Keratinocyte (primary cell): Measurements from ENCODE around the gene ZC2HC1B. TPM values are rescaled to one million over a fixed set of nuclear protein-coding genes. Genes with fewer than 3 reads are reported as not detected.

Experiments
- DNase-seq: peaks from one replicate; pipeline ENCODE4 v3.0.0-alpha.2; 2011; ENCODE audit warnings: low read depth, missing footprints, low spot score
- FAIRE-seq: peaks from 2 replicates; lab custom pipeline; 2011; peaks lifted over from hg19 to GRCh38; lab: Jason Lieb, UNC
- H2AFZ ChIP-seq: 2 replicates; pipeline ENCODE4 v1.6.0; 2012; ENCODE audit warnings: low read length, control low read depth, inconsistent platforms; ENCODE audit not compliant: control insufficient read depth
- H3K27ac ChIP-seq: 2 replicates; pipeline ENCODE4 v1.5.1; 2011; ENCODE audit warnings: low read length; ENCODE audit not compliant: control insufficient read depth, insufficient read depth
- H3K27me3 ChIP-seq: 3 replicates; pipeline ENCODE4 v1.6.0; 2011; ENCODE audit warnings: low read length; ENCODE audit not compliant: control insufficient read depth, insufficient read depth; ENCODE audit errors: extremely low read depth
- H3K36me3 ChIP-seq, 2 experiments: 2 replicates in 1 of 2; 3 replicates in 1 of 2; pipeline ENCODE4 v1.5.1; 2011; ENCODE audit warnings: low read length in 2 of 2, mild to moderate bottlenecking in 1 of 2; ENCODE audit not compliant: control insufficient read depth in 2 of 2, insufficient read depth in 2 of 2; ENCODE audit errors: extremely low read depth in 1 of 2
- H3K4me1 ChIP-seq: 3 replicates; pipeline ENCODE4 v1.5.1; 2011; ENCODE audit warnings: low read length; ENCODE audit not compliant: control insufficient read depth, insufficient read depth; ENCODE audit errors: extremely low read depth
- H3K4me2 ChIP-seq: 3 replicates; pipeline ENCODE4 v1.6.0; 2011; ENCODE audit warnings: low read depth, low read length; ENCODE audit not compliant: control insufficient read depth, insufficient read depth; ENCODE audit errors: extremely low read depth
- H3K4me3 ChIP-seq, 3 experiments: fragments of 200-600 bp in 1 of 3; sonication (generic) in 1 of 3; 2 replicates in 2 of 3; 3 replicates in 1 of 3; pipeline ENCODE4 v1.5.1; 2011 to 2016; ENCODE audit warnings: low read length in 3 of 3, mild to moderate bottlenecking in 3 of 3, control low read depth in 2 of 3, inconsistent platforms in 1 of 3, low read depth in 1 of 3, mixed read lengths in 1 of 3, mixed run types in 1 of 3, moderate library complexity in 1 of 3; ENCODE audit not compliant: control insufficient read depth in 2 of 3, insufficient read depth in 2 of 3; ENCODE audit errors: extremely low read depth in 1 of 3
- H3K79me2 ChIP-seq: 2 replicates; pipeline ENCODE4 v1.6.0; 2012; ENCODE audit warnings: low read length; ENCODE audit not compliant: control insufficient read depth, insufficient read depth
- H3K9ac ChIP-seq: 3 replicates; pipeline ENCODE4 v1.6.0; 2011; ENCODE audit warnings: low read length; ENCODE audit not compliant: control insufficient read depth, insufficient read depth; ENCODE audit errors: extremely low read depth
- H3K9me1 ChIP-seq: 3 replicates; pipeline ENCODE4 v1.6.0; 2011; ENCODE audit warnings: low read length; ENCODE audit not compliant: control insufficient read depth, insufficient read depth; ENCODE audit errors: extremely low read depth
- H3K9me3 ChIP-seq: 2 replicates; pipeline ENCODE4 v1.5.1; 2012; ENCODE audit warnings: low read depth, low read length; ENCODE audit not compliant: control insufficient read depth
- H4K20me1 ChIP-seq: 3 replicates; pipeline ENCODE4 v1.6.0; 2011; ENCODE audit warnings: low read length; ENCODE audit not compliant: control insufficient read depth, insufficient read depth; ENCODE audit errors: extremely low read depth
- CTCF ChIP-seq, 3 experiments: IDR thresholded peaks in 1 of 3; conservative IDR thresholded peaks in 1 of 3; optimal IDR thresholded peaks in 1 of 3; 2 replicates in 2 of 3; 3 replicates in 1 of 3; pipeline versions ENCODE3 to v1.5.1; 2011; ENCODE audit warnings: low read length in 3 of 3, mild to moderate bottlenecking in 3 of 3, moderate library complexity in 2 of 3, control low read depth in 1 of 3, inconsistent platforms in 1 of 3; ENCODE audit not compliant: insufficient read depth in 2 of 3; ENCODE audit errors: extremely low read depth in 1 of 3
- EZH2 ChIP-seq: IDR thresholded peaks from one replicate; pipeline ENCODE4 v1.6.1; 2012; ENCODE audit warnings: inconsistent platforms, mild to moderate bottlenecking, low read length, moderate library complexity
- dilution Hi-C: fragments of 300-500 bp; cut with MboI; formaldehyde crosslinking; loops from one replicate; pipeline ENCODE4 v1.7.0; 2020; ENCODE audit warnings: low sequenced_read_pairs; ENCODE audit not compliant: extremely low pct_ligation_motif_present
- polyA plus RNA-seq, 5 experiments: library from polyadenylated mRNA; depleted of rRNA in 3 of 5; stranded (reverse) in 3 of 5; stranded (forward) in 1 of 5; unstranded in 1 of 5; fragments of >200 nt; gene quantifications; 1 replicate in 1 of 5; 2 replicates in 3 of 5; 3 replicates in 1 of 5; pipeline versions ENCODE4 v1.2.1 to v1.2.3, GENCODE V29; 2011 to 2012; ENCODE audit warnings: missing spikeins in 2 of 5, low read depth in 1 of 5, low replicate concordance in 1 of 5

Gene ZC2HC1B
- polyA plus RNA-seq, 1 donor (not counting 4 experiments of a cell fraction or from before 2014, with no cell fraction given) = not detected

- H2AFZ ChIP-seq = no peak overlapping the region
- no peak overlapping the region for H3K27ac ChIP-seq
- H3K4me1 ChIP-seq = no peaks in the 10 kb centered on the region
- H3K36me3 ChIP-seq = no peaks in the 10 kb centered on the region
- dilution Hi-C loops = no loop called here
- H3K79me2 ChIP-seq = no peaks in the 10 kb centered on the region
- H3K9me3 ChIP-seq = no peaks in the 10 kb centered on the region
- no peaks in the 10 kb centered on the region for H4K20me1 ChIP-seq
- no peak overlapping the region for H3K4me2 ChIP-seq
- no peak for TF ChIP-seq CTCF (optimal IDR thresholded peaks at IDR 0.05 in 1 of 3, IDR thresholded peaks at IDR 0.05 in 1 of 3, conservative IDR thresholded peaks at IDR 0.05 in 1 of 3; ENCODE audit: extremely low read depth in 1 of 3, insufficient read depth in 2 of 3, low read length in 3 of 3)
- TF ChIP-seq EZH2 = no peak
- H3K9ac ChIP-seq = no peak overlapping the region
- DNase-seq (no peak), FAIRE-seq (no peak)
- no peak overlapping the region for H3K4me3 ChIP-seq
- H3K9me1 ChIP-seq = no peaks in the 10 kb centered on the region
- peaks cover 4% of the 10 kb centered on the region for H3K27me3 ChIP-seq
These were observed 91.7 kb downstream of the ZC2HC1B start for GRCh38 chr6:143955971-143956370.

- DNase-seq (no peak), FAIRE-seq (no peak)
- no peak overlapping the region for H3K4me3 ChIP-seq
- TF ChIP-seq EZH2 = no peak
- no peak for TF ChIP-seq CTCF (optimal IDR thresholded peaks at IDR 0.05 in 1 of 3, IDR thresholded peaks at IDR 0.05 in 1 of 3, conservative IDR thresholded peaks at IDR 0.05 in 1 of 3; ENCODE audit: extremely low read depth in 1 of 3, insufficient read depth in 2 of 3, low read length in 3 of 3)
- H3K27me3 ChIP-seq = peaks cover 4% of the 10 kb centered on the region
- no peaks in the 10 kb centered on the region for H3K9me1 ChIP-seq
- no peaks in the 10 kb centered on the region for H3K9me3 ChIP-seq
- H3K4me1 ChIP-seq = no peaks in the 10 kb centered on the region
- dilution Hi-C loops = no loop called here
- H3K79me2 ChIP-seq = no peaks in the 10 kb centered on the region
- no peak overlapping the region for H3K27ac ChIP-seq
- no peak overlapping the region for H3K4me2 ChIP-seq
- H2AFZ ChIP-seq = no peak overlapping the region
- no peaks in the 10 kb centered on the region for H4K20me1 ChIP-seq
- H3K9ac ChIP-seq = no peak overlapping the region
- H3K36me3 ChIP-seq = no peaks in the 10 kb centered on the region
These were observed 93.5 kb downstream of the ZC2HC1B start for GRCh38 chr6:143957679-143958274.
